ENCODE measurements around the gene CPEB4.

Gene CPEB4

GRCh38 chr5:173984218-173984617, 96.1 kb downstream of the CPEB4 start:
- no peak for DNase-seq

GRCh38 chr5:173988554-173989431, 100.6 kb downstream of the CPEB4 start, which contains the start of gene C5orf47:
Gene C5orf47, plus strand, starts transcription at chr5:173989170. Its CDS starts 94 bp downstream, at chr5:173989264.
- no peak for DNase-seq

- no peak for DNase-seq
These were observed 101.4 kb downstream of the CPEB4 start for GRCh38 chr5:173989432-173990082.

GRCh38 chr5:173997331-173997730, 109.2 kb downstream of the CPEB4 start:
- DNase-seq, result no peak

- no peak for DNase-seq
These were observed 110.4 kb downstream of the CPEB4 start for GRCh38 chr5:173998531-173998930.

GRCh38 chr5:174000076-174000475, 111.9 kb downstream of the CPEB4 start:
- DNase-seq, result no peak

- no peak for DNase-seq
These were observed 115.6 kb downstream of the CPEB4 start for GRCh38 chr5:174003795-174004194.

GRCh38 chr5:174008922-174009321, 120.8 kb downstream of the CPEB4 start:
- DNase-seq, result no peak

GRCh38 chr5:174010365-174010764, 122.2 kb downstream of the CPEB4 start:
- DNase-seq, result no peak

GRCh38 chr5:174011441-174011840, 123.3 kb downstream of the CPEB4 start:
- no peak for DNase-seq
